Keratinocyte (primary cell): ENCODE measurements around the gene CLCN2. TPM values are rescaled to one million over a fixed set of nuclear protein-coding genes. Genes with fewer than 3 reads are reported as not detected.

Source experiments
- DNase-seq: peaks from one replicate; pipeline ENCODE4 v3.0.0-alpha.2; 2011; ENCODE audit warnings: low read depth, missing footprints, low spot score
- FAIRE-seq: peaks from 2 replicates; lab custom pipeline; 2011; peaks lifted over from hg19 to GRCh38; lab: Jason Lieb, UNC
- H2AFZ ChIP-seq: 2 replicates; pipeline ENCODE4 v1.6.0; 2012; ENCODE audit warnings: low read length, control low read depth, inconsistent platforms; ENCODE audit not compliant: control insufficient read depth
- H3K27ac ChIP-seq: 2 replicates; pipeline ENCODE4 v1.5.1; 2011; ENCODE audit warnings: low read length; ENCODE audit not compliant: control insufficient read depth, insufficient read depth
- H3K27me3 ChIP-seq: 3 replicates; pipeline ENCODE4 v1.6.0; 2011; ENCODE audit warnings: low read length; ENCODE audit not compliant: control insufficient read depth, insufficient read depth; ENCODE audit errors: extremely low read depth
- H3K36me3 ChIP-seq, 2 experiments: 2 replicates in 1 of 2; 3 replicates in 1 of 2; pipeline ENCODE4 v1.5.1; 2011; ENCODE audit warnings: low read length in 2 of 2, mild to moderate bottlenecking in 1 of 2; ENCODE audit not compliant: control insufficient read depth in 2 of 2, insufficient read depth in 2 of 2; ENCODE audit errors: extremely low read depth in 1 of 2
- H3K4me1 ChIP-seq: 3 replicates; pipeline ENCODE4 v1.5.1; 2011; ENCODE audit warnings: low read length; ENCODE audit not compliant: control insufficient read depth, insufficient read depth; ENCODE audit errors: extremely low read depth
- H3K4me2 ChIP-seq: 3 replicates; pipeline ENCODE4 v1.6.0; 2011; ENCODE audit warnings: low read depth, low read length; ENCODE audit not compliant: control insufficient read depth, insufficient read depth; ENCODE audit errors: extremely low read depth
- H3K4me3 ChIP-seq, 3 experiments: fragments of 200-600 bp in 1 of 3; sonication (generic) in 1 of 3; 2 replicates in 2 of 3; 3 replicates in 1 of 3; pipeline ENCODE4 v1.5.1; 2011 to 2016; ENCODE audit warnings: low read length in 3 of 3, mild to moderate bottlenecking in 3 of 3, control low read depth in 2 of 3, inconsistent platforms in 1 of 3, low read depth in 1 of 3, mixed read lengths in 1 of 3, mixed run types in 1 of 3, moderate library complexity in 1 of 3; ENCODE audit not compliant: control insufficient read depth in 2 of 3, insufficient read depth in 2 of 3; ENCODE audit errors: extremely low read depth in 1 of 3
- H3K79me2 ChIP-seq: 2 replicates; pipeline ENCODE4 v1.6.0; 2012; ENCODE audit warnings: low read length; ENCODE audit not compliant: control insufficient read depth, insufficient read depth
- H3K9ac ChIP-seq: 3 replicates; pipeline ENCODE4 v1.6.0; 2011; ENCODE audit warnings: low read length; ENCODE audit not compliant: control insufficient read depth, insufficient read depth; ENCODE audit errors: extremely low read depth
- H3K9me1 ChIP-seq: 3 replicates; pipeline ENCODE4 v1.6.0; 2011; ENCODE audit warnings: low read length; ENCODE audit not compliant: control insufficient read depth, insufficient read depth; ENCODE audit errors: extremely low read depth
- H3K9me3 ChIP-seq: 2 replicates; pipeline ENCODE4 v1.5.1; 2012; ENCODE audit warnings: low read depth, low read length; ENCODE audit not compliant: control insufficient read depth
- H4K20me1 ChIP-seq: 3 replicates; pipeline ENCODE4 v1.6.0; 2011; ENCODE audit warnings: low read length; ENCODE audit not compliant: control insufficient read depth, insufficient read depth; ENCODE audit errors: extremely low read depth
- CTCF ChIP-seq, 3 experiments: IDR thresholded peaks in 1 of 3; conservative IDR thresholded peaks in 1 of 3; optimal IDR thresholded peaks in 1 of 3; 2 replicates in 2 of 3; 3 replicates in 1 of 3; pipeline versions ENCODE3 to v1.5.1; 2011; ENCODE audit warnings: low read length in 3 of 3, mild to moderate bottlenecking in 3 of 3, moderate library complexity in 2 of 3, control low read depth in 1 of 3, inconsistent platforms in 1 of 3; ENCODE audit not compliant: insufficient read depth in 2 of 3; ENCODE audit errors: extremely low read depth in 1 of 3
- EZH2 ChIP-seq: IDR thresholded peaks from one replicate; pipeline ENCODE4 v1.6.1; 2012; ENCODE audit warnings: inconsistent platforms, mild to moderate bottlenecking, low read length, moderate library complexity
- dilution Hi-C: fragments of 300-500 bp; cut with MboI; formaldehyde crosslinking; loops from one replicate; pipeline ENCODE4 v1.7.0; 2020; ENCODE audit warnings: low sequenced_read_pairs; ENCODE audit not compliant: extremely low pct_ligation_motif_present
- polyA plus RNA-seq, 5 experiments: library from polyadenylated mRNA; depleted of rRNA in 3 of 5; stranded (reverse) in 3 of 5; stranded (forward) in 1 of 5; unstranded in 1 of 5; fragments of >200 nt; gene quantifications; 1 replicate in 1 of 5; 2 replicates in 3 of 5; 3 replicates in 1 of 5; pipeline versions ENCODE4 v1.2.1 to v1.2.3, GENCODE V29; 2011 to 2012; ENCODE audit warnings: missing spikeins in 2 of 5, low read depth in 1 of 5, low replicate concordance in 1 of 5

Gene CLCN2
- polyA plus RNA-seq, 1 donor (not counting 4 experiments of a cell fraction or from before 2014, with no cell fraction given), result 3.1 TPM

GRCh38 chr3:184333700-184334099, 27.7 kb downstream of the CLCN2 start:
- Histone ChIP-seq H3K9me3 (no peaks in the 10 kb centered on the region), H3K36me3 (peaks cover 43 to 48% of the 10 kb centered on the region in 2 experiments), H3K4me1 (peaks cover 74% of the 10 kb centered on the region), H2AFZ (no peak overlapping the region), H3K27me3 (no peaks in the 10 kb centered on the region), H3K9me1 (peaks cover 3% of the 10 kb centered on the region), H4K20me1 (peaks cover 14% of the 10 kb centered on the region), H3K27ac (peak overlapping the region; percentile 85), H3K4me3 (no peak overlapping the region), H3K4me2 (peak overlapping the region; percentile 15), H3K79me2 (peaks cover 27% of the 10 kb centered on the region), H3K9ac (peak overlapping the region; percentile 64)
- no peak for TF ChIP-seq CTCF (optimal IDR thresholded peaks at IDR 0.05 in 1 of 3, IDR thresholded peaks at IDR 0.05 in 1 of 3, conservative IDR thresholded peaks at IDR 0.05 in 1 of 3; ENCODE audit: extremely low read depth in 1 of 3, insufficient read depth in 2 of 3, low read length in 3 of 3)
- TF ChIP-seq EZH2, result no peak
- dilution Hi-C loops, result no loop called here
- FAIRE-seq, result no peak
- DNase-seq, result no peak

- H2AFZ ChIP-seq, result no peak overlapping the region
- H3K4me2 ChIP-seq, result peak overlapping the region; percentile 73
- H3K36me3 ChIP-seq, result peaks cover 48 to 52% of the 10 kb centered on the region in 2 experiments
- FAIRE-seq (no peak), DNase-seq (no peak)
- TF ChIP-seq CTCF (optimal IDR thresholded peaks at IDR 0.05 in 1 of 3, IDR thresholded peaks at IDR 0.05 in 1 of 3, conservative IDR thresholded peaks at IDR 0.05 in 1 of 3; ENCODE audit: extremely low read depth in 1 of 3, insufficient read depth in 2 of 3, low read length in 3 of 3) (no peak), EZH2 (no peak)
- H4K20me1 ChIP-seq, result peaks cover 14% of the 10 kb centered on the region
- peaks cover 69% of the 10 kb centered on the region for H3K4me1 ChIP-seq
- H3K27me3 ChIP-seq, result no peaks in the 10 kb centered on the region
- no peaks in the 10 kb centered on the region for H3K9me3 ChIP-seq
- no peak overlapping the region for H3K4me3 ChIP-seq
- dilution Hi-C loops, result no loop called here
- peak overlapping the region; percentile 64 for H3K9ac ChIP-seq
- peaks cover 30% of the 10 kb centered on the region for H3K79me2 ChIP-seq
- H3K27ac ChIP-seq, result peak overlapping the region; percentile 85
- H3K9me1 ChIP-seq, result peaks cover 3% of the 10 kb centered on the region
Measured at GRCh38 chr3:184333190-184333589, 28.2 kb downstream of the CLCN2 start.
